ENCODE data around the gene ACBD6. TPM values are rescaled to one million over a fixed set of nuclear protein-coding genes. Genes with fewer than 3 reads are reported as not detected.

ACBD6 gene
- total and polyA plus RNA-seq, 2 of the 4 experiments (the other 2 are of a cell fraction): 52.5 to 59.1 TPM

GRCh38 chr1:180433873-180434272 lies 68.5 kb downstream of the ACBD6 start:
- TF ChIP-seq RCOR1 (IDR thresholded peaks at IDR 0.05; ENCODE audit: insufficient replicate concordance, low read length) (no peak), CEBPB (IDR thresholded peaks at IDR 0.05; ENCODE audit: low read depth, low read length) (no peak), MAZ (IDR thresholded peaks at IDR 0.05; ENCODE audit: borderline replicate concordance, low read depth, low read length) (no peak), MAFK (IDR thresholded peaks at IDR 0.05; ENCODE audit: low read depth, low read length) (no peak)
- DNase-seq (no peak), ATAC-seq (ENCODE audit: low read depth) (no peak)
- Histone ChIP-seq H3K9me1 (ENCODE audit: insufficient read depth, low read length) (peaks cover 5% of the 10 kb centered on the region; the same call in 1 of the 2 replicates), H4K8ac (ENCODE audit: low read depth in 2 of 2, low read length in 2 of 2) (no peak overlapping the region), H3K18ac (ENCODE audit: low read depth, low read length) (no peak overlapping the region), H2BK5ac (ENCODE audit: low read depth, low read length, poor library complexity, severe bottlenecking) (no peak overlapping the region), H3K36me3 (ENCODE audit: control insufficient read depth, insufficient read depth, low read length) (peaks cover 4% of the 10 kb centered on the region), H2AK5ac (ENCODE audit: low read depth, low read length) (no peak overlapping the region), H3K4me1 (ENCODE audit: control insufficient read depth, insufficient read depth, low read length) (peaks cover 7% of the 10 kb centered on the region), H4K91ac (ENCODE audit: insufficient read depth, low read depth, low read length) (no peak overlapping the region), H3K4me2 (ENCODE audit: low read depth, low read length) (no peak overlapping the region), H3K4ac (ENCODE audit: low read depth, low read length) (no peak overlapping the region), H3K4me3 (ENCODE audit: insufficient read depth, low read depth, low read length) (no peak overlapping the region), H2AK9ac (replicated peaks; ENCODE audit: low read depth, low read length, poor library complexity) (no peak overlapping the region), H3K23ac (ENCODE audit: low read depth, low read length) (0 out of 2 replicates have a peak overlapping the region, but pooled peaks have one; percentile 14), H3K56ac (ENCODE audit: extremely low read depth, insufficient read depth, low read length) (no peak overlapping the region), H3K9ac (ENCODE audit: low read depth, low read length) (no peak overlapping the region), H2BK15ac (ENCODE audit: low read depth, low read length) (no peak overlapping the region), H3K27me3 (ENCODE audit: control insufficient read depth, insufficient read depth, low read length) (no peaks in the 10 kb centered on the region), H2AFZ (replicated peaks; ENCODE audit: low read length, poor library complexity) (no peak overlapping the region), H4K5ac (ENCODE audit: low read depth, low read length) (no peak overlapping the region), H2BK120ac (ENCODE audit: low read depth, low read length) (no peak overlapping the region), H3K27ac (ENCODE audit: insufficient read depth, low read length) (no peak overlapping the region), H3K79me1 (ENCODE audit: low read depth in 1 of 2, low read length in 2 of 2) (peaks cover 35 to 44% of the 10 kb centered on the region in 2 experiments), H3K14ac (replicated peaks; ENCODE audit: low read depth, low read length) (no peak overlapping the region), H4K20me1 (ENCODE audit: insufficient read depth, low read length) (peaks cover 23% of the 10 kb centered on the region; the same call in 1 of the 2 replicates), H3K9me3 (ENCODE audit: control insufficient read depth, insufficient read depth, low read length) (no peaks in the 10 kb centered on the region), H2BK20ac (ENCODE audit: low read depth, low read length) (no peak overlapping the region)
- intact Hi-C loops (cut with micrococcal nuclease) (no loop called here), in situ Hi-C loops (cut with MboI; ENCODE audit: low sequenced_read_pairs) (no loop called here), dilution Hi-C loops (cut with HindIII; ENCODE audit: low sequenced_read_pairs, unreplicated experiment) (no loop called here)
- WGBS, 2 experiments (ENCODE audit: extremely low coverage in 2 of 2, insufficient read length in 1 of 2): no CpG with 5 or more reads among the region's 2 CpGs
- ChIA-PET POLR2A (ENCODE audit: unreplicated experiment) (no interaction called here), CTCF (no interaction called here)
- BruUV-seq (replicated peaks): no TSS peak
